Fibroblast of lung (primary cell): ENCODE results near the gene OXER1. TPM values are rescaled to one million over a fixed set of nuclear protein-coding genes. Genes with fewer than 3 reads are reported as not detected.

Source experiments
- DNase-seq, 2 donors: peaks; one replicate each; pipeline versions ENCODE4 v3.0.0 to v3.0.0-alpha.2; 2010; ENCODE audit warnings: low read depth in 2 of 2
- H2AFZ ChIP-seq: 2 replicates; pipeline ENCODE4 v1.5.1; 2012; ENCODE audit warnings: low read length, control low read depth, inconsistent platforms
- H3K27ac ChIP-seq: 2 replicates; pipeline ENCODE4 v1.5.1; 2011; ENCODE audit warnings: low read length, control low read depth; ENCODE audit not compliant: insufficient read depth
- H3K27me3 ChIP-seq: 2 replicates; pipeline ENCODE4 v1.5.1; 2011; ENCODE audit warnings: mild to moderate bottlenecking, low read length; ENCODE audit not compliant: control insufficient read depth, insufficient read depth
- H3K36me3 ChIP-seq: 2 replicates; pipeline ENCODE4 v1.5.1; 2011; ENCODE audit warnings: low read length; ENCODE audit not compliant: control insufficient read depth, insufficient read depth
- H3K4me1 ChIP-seq: 2 replicates; pipeline ENCODE4 v1.5.1; 2011; ENCODE audit warnings: low read length; ENCODE audit not compliant: control insufficient read depth, insufficient read depth; ENCODE audit errors: extremely low read depth
- H3K4me2 ChIP-seq: 2 replicates; pipeline ENCODE4 v1.5.1; 2011; ENCODE audit warnings: low read length, control low read depth; ENCODE audit not compliant: insufficient read depth; ENCODE audit errors: extremely low read depth
- H3K4me3 ChIP-seq, 4 experiments: fragments of 200-600 bp in 1 of 4; sonication (generic) in 1 of 4; replicated peaks in 1 of 4; 2 replicates each; pipeline ENCODE4 v1.5.1; 2011 to 2016; ENCODE audit warnings: low read length in 4 of 4, low read depth in 3 of 4, mild to moderate bottlenecking in 3 of 4, control low read depth in 2 of 4, inconsistent platforms in 1 of 4, mixed read lengths in 1 of 4; ENCODE audit not compliant: insufficient read depth in 1 of 4; ENCODE audit errors: control extremely low read depth in 1 of 4
- H3K79me2 ChIP-seq: 2 replicates; pipeline ENCODE4 v1.5.1; 2012; ENCODE audit warnings: mild to moderate bottlenecking, low read length, inconsistent platforms; ENCODE audit not compliant: control insufficient read depth, insufficient read depth
- H3K9ac ChIP-seq: 2 replicates; pipeline ENCODE4 v1.5.1; 2011; ENCODE audit warnings: mild to moderate bottlenecking, low read length, control low read depth; ENCODE audit not compliant: insufficient read depth
- H3K9me3 ChIP-seq: 2 replicates; pipeline ENCODE4 v1.5.1; 2012; ENCODE audit warnings: low read depth, low read length; ENCODE audit not compliant: control insufficient read depth, insufficient read depth
- H4K20me1 ChIP-seq: 2 replicates; pipeline ENCODE4 v1.5.1; 2011; ENCODE audit warnings: low read length; ENCODE audit not compliant: control insufficient read depth, insufficient read depth; ENCODE audit errors: extremely low read depth
- CTCF ChIP-seq, 2 donors: IDR thresholded peaks in 1 of 2; conservative IDR thresholded peaks in 1 of 2; 1 replicate in 1 of 2; 2 replicates in 1 of 2; pipeline ENCODE4 v1.5.1; 2011 to 2012; ENCODE audit warnings: low read length in 2 of 2, control low read depth in 1 of 2, inconsistent platforms in 1 of 2, low read depth in 1 of 2, mild to moderate bottlenecking in 1 of 2
- EZH2 ChIP-seq: IDR thresholded peaks from 2 replicates; pipeline ENCODE4 v1.5.1; 2012; ENCODE audit warnings: low read length, control low read depth, mild to moderate bottlenecking; ENCODE audit errors: missing control alignments
- polyA plus RNA-seq, 2 donors: library from polyadenylated mRNA; depleted of rRNA in 1 of 2; stranded (reverse) in 1 of 2; unstranded in 1 of 2; fragments of >200 nt; gene quantifications; 2 replicates each; pipeline ENCODE4 v1.2.1, GENCODE V29; 2011 to 2012; ENCODE audit warnings: missing spikeins in 1 of 2
- total RNA-seq: library from RNA; depleted of rRNA; stranded (reverse); fragments of >200 nt; gene quantifications from 2 replicates; pipeline ENCODE4 v1.2.1, GENCODE V29; 2014

The OXER1 gene
- total and polyA plus RNA-seq, 2 donors (not counting 1 experiment from before 2014, with no cell fraction given): 0.17 TPM; not detected in 1

GRCh38 chr2:42800981-42801380 is 37.0 kb upstream of the OXER1 start:
- Histone ChIP-seq H3K9ac (no peak overlapping the region), H3K9me3 (no peaks in the 10 kb centered on the region), H3K4me1 (no peaks in the 10 kb centered on the region), H2AFZ (no peak overlapping the region), H3K79me2 (no peaks in the 10 kb centered on the region), H4K20me1 (no peaks in the 10 kb centered on the region), H3K36me3 (no peaks in the 10 kb centered on the region), H3K27ac (no peak overlapping the region), H3K4me3 (no peak overlapping the region), H3K27me3 (peaks cover 4% of the 10 kb centered on the region), H3K4me2 (no peak overlapping the region)
- TF ChIP-seq EZH2: no peak
- TF ChIP-seq CTCF (conservative IDR thresholded peaks at IDR 0.05 in 1 of 2, IDR thresholded peaks at IDR 0.05 in 1 of 2; ENCODE audit: low read depth in 1 of 2, low read length in 2 of 2): no peak
- DNase-seq: peak in 1 of 2 donors; percentile 25

- H3K27ac ChIP-seq: no peak overlapping the region
- H3K27me3 ChIP-seq: peaks cover 4% of the 10 kb centered on the region
- H3K9ac ChIP-seq: no peak overlapping the region
- no peak overlapping the region for H2AFZ ChIP-seq
- H3K4me2 ChIP-seq: no peak overlapping the region
- TF ChIP-seq CTCF (conservative IDR thresholded peaks at IDR 0.05 in 1 of 2, IDR thresholded peaks at IDR 0.05 in 1 of 2; ENCODE audit: low read depth in 1 of 2, low read length in 2 of 2) (no peak), EZH2 (no peak)
- no peaks in the 10 kb centered on the region for H4K20me1 ChIP-seq
- H3K79me2 ChIP-seq: no peaks in the 10 kb centered on the region
- DNase-seq: no peak
- H3K36me3 ChIP-seq: no peaks in the 10 kb centered on the region
- no peaks in the 10 kb centered on the region for H3K4me1 ChIP-seq
- H3K4me3 ChIP-seq: no peak overlapping the region
- no peaks in the 10 kb centered on the region for H3K9me3 ChIP-seq
Observed at GRCh38 chr2:42800461-42800962, 36.6 kb upstream of the OXER1 start.

- peaks cover 4% of the 10 kb centered on the region for H3K27me3 ChIP-seq
- H3K27ac ChIP-seq: no peak overlapping the region
- no peak overlapping the region for H2AFZ ChIP-seq
- H3K4me3 ChIP-seq: no peak overlapping the region
- DNase-seq: peak in 1 of 2 donors; percentile 26
- no peaks in the 10 kb centered on the region for H3K9me3 ChIP-seq
- no peak overlapping the region for H3K9ac ChIP-seq
- no peaks in the 10 kb centered on the region for H3K36me3 ChIP-seq
- no peak for TF ChIP-seq CTCF (conservative IDR thresholded peaks at IDR 0.05 in 1 of 2, IDR thresholded peaks at IDR 0.05 in 1 of 2; ENCODE audit: low read depth in 1 of 2, low read length in 2 of 2)
- TF ChIP-seq EZH2: no peak
- no peak overlapping the region for H3K4me2 ChIP-seq
- no peaks in the 10 kb centered on the region for H3K4me1 ChIP-seq
- no peaks in the 10 kb centered on the region for H4K20me1 ChIP-seq
- no peaks in the 10 kb centered on the region for H3K79me2 ChIP-seq
Observed at GRCh38 chr2:42799881-42800280, 35.9 kb upstream of the OXER1 start.
